AG04450 (cell line): Measurements from ENCODE around the gene NR2F1. TPM values are rescaled to one million over a fixed set of nuclear protein-coding genes. Genes with fewer than 3 reads are reported as not detected.

Experiments
- CTCF ChIA-PET: fragments of 300-600, 350-600 bp; formaldehyde crosslinking; extraction: SDS; loops from one replicate; lab custom pipeline; 2022; ENCODE audit warnings: antibody characterized with exemption, inconsistent platforms; lab: Charles Lee
- POLR2A ChIA-PET: fragments of 350-600 bp; formaldehyde crosslinking; extraction: SDS; loops from one replicate; lab custom pipeline; 2021; ENCODE audit warnings: antibody characterized with exemption, inconsistent platforms; lab: Yijun Ruan, JAX
- DNase-seq: peaks from one replicate; pipeline ENCODE4 v3.0.0-alpha.2; 2011; ENCODE audit warnings: low read depth, low spot score
- H3K27ac ChIP-seq: one replicate; pipeline ENCODE4 v1.5.1; 2012; ENCODE audit warnings: low read depth, low read length, control low read depth
- H3K27me3 ChIP-seq: one replicate; pipeline ENCODE4 v1.6.0; 2012; ENCODE audit warnings: low read length; ENCODE audit not compliant: control insufficient read depth, insufficient read depth
- H3K4me3 ChIP-seq: 2 replicates; pipeline ENCODE4 v1.5.1; 2011; ENCODE audit warnings: mild to moderate bottlenecking, low read depth, low read length, control low read depth
- H3K9me3 ChIP-seq: 2 replicates; pipeline ENCODE4 v1.5.1; 2012; ENCODE audit warnings: low read length; ENCODE audit not compliant: control insufficient read depth, insufficient read depth
- CTCF ChIP-seq: IDR thresholded peaks from 2 replicates; pipeline ENCODE4 v1.5.1; 2011; ENCODE audit warnings: low read depth, low read length, control low read depth, inconsistent platforms
- polyA plus RNA-seq: library from polyadenylated mRNA; depleted of rRNA; stranded (reverse); fragments of >200 nt; gene quantifications from 2 replicates; pipeline ENCODE4 v1.2.3, GENCODE V29; 2011

The NR2F1 gene
- polyA plus RNA-seq, 1 experiment: 47.9 TPM

- ChIA-PET CTCF (interaction anchor here (1.2 kb wide), 1 partner anchor 336 kb away, joined by 5 read pairs; no protein-coding TSS in a partner anchor), POLR2A (no interaction called here)
- peak overlapping the region; percentile 89 for H3K27ac ChIP-seq
- TF ChIP-seq CTCF: no peak
- no peaks in the 10 kb centered on the region for H3K27me3 ChIP-seq
- no peaks in the 10 kb centered on the region; the same call in 1 of the 2 replicates for H3K9me3 ChIP-seq
- peak overlapping the region; percentile 92 for H3K4me3 ChIP-seq
- no peak for DNase-seq
Observed at GRCh38 chr5:93579692-93580062, 3.3 kb upstream of the NR2F1 start.

- Histone ChIP-seq H3K27me3 (no peaks in the 10 kb centered on the region), H3K27ac (peak overlapping the region; percentile 89), H3K9me3 (no peaks in the 10 kb centered on the region; the same call in 1 of the 2 replicates), H3K4me3 (peak overlapping the region; percentile 92)
- ChIA-PET CTCF (interaction anchor here (1.0 to 1.1 kb wide), 2 partner anchors 221 to 1272 kb away, joined by 3 read pairs; no protein-coding TSS in a partner anchor), POLR2A (no interaction called here)
- no peak for TF ChIP-seq CTCF
- no peak for DNase-seq
Observed at GRCh38 chr5:93580063-93580926, 2.7 kb upstream of the NR2F1 start.

- peak within 1 kb of the TSS; percentile 89 for H3K27ac ChIP-seq
- H3K4me3 ChIP-seq: peak within 1 kb of the TSS; percentile 92
- DNase-seq: no peak
- no peak for TF ChIP-seq CTCF
- no peaks in the 10 kb centered on the region; the same call in 1 of the 2 replicates for H3K9me3 ChIP-seq
- CTCF ChIA-PET: interaction anchor here (1.0 to 1.1 kb wide), 2 partner anchors 220 to 1272 kb away, joined by 3 read pairs; no protein-coding TSS in a partner anchor
- POLR2A ChIA-PET: no interaction called here
- no peaks in the 10 kb centered on the region for H3K27me3 ChIP-seq
Observed at GRCh38 chr5:93580927-93581445, 2.0 kb upstream of the NR2F1 start, which contains the start of gene NR2F1-AS1. Gene NR2F1-AS1, minus strand, starts transcription at chr5:93581219.

GRCh38 chr5:93582167-93582462, 907 bp upstream of the NR2F1 start:
- no peak for DNase-seq
- POLR2A ChIA-PET: interaction anchor here (0.6 to 1.3 kb wide), 4 partner anchors 178 to 636 kb away, joined by 3 to 7 read pairs (median 4); no protein-coding TSS in a partner anchor
- TF ChIP-seq CTCF: no peak
- H3K27me3 ChIP-seq: no peaks in the 10 kb centered on the region
- H3K27ac ChIP-seq: peak overlapping the region; percentile 78
- CTCF ChIA-PET: interaction anchor here (0.7 to 1.2 kb wide), 4 partner anchors 329 to 1649 kb away, joined by 3 to 5 read pairs (median 4); no protein-coding TSS in a partner anchor
- H3K4me3 ChIP-seq: peak overlapping the region; percentile 92
- H3K9me3 ChIP-seq: no peaks in the 10 kb centered on the region; the same call in 1 of the 2 replicates
